HepG2 (cell line): ENCODE measurements around the gene PARP1. TPM values are rescaled to one million over a fixed set of nuclear protein-coding genes. Genes with fewer than 3 reads are reported as not detected.

Experiments used
- CHCHD3 ChIP-seq: sonication (generic); formaldehyde crosslinking; IDR thresholded peaks from 2 replicates; pipeline ENCODE4 v1.8.0; 2022; ENCODE audit warnings: mild to moderate bottlenecking, missing genetic modification reagents, moderate library complexity
- GPN1 ChIP-seq: sonication (generic); formaldehyde crosslinking; IDR thresholded peaks from 2 replicates; pipeline ENCODE4 v1.5.1; 2020; ENCODE audit warnings: missing genetic modification reagents, borderline replicate concordance
- KAT8 ChIP-seq: IDR thresholded peaks from 2 replicates; pipeline ENCODE4 v1.6.1; 2016; ENCODE audit warnings: missing genetic modification reagents, missing compliant biosample characterization
- KDM1A ChIP-seq: IDR thresholded peaks from 2 replicates; pipeline ENCODE4 v1.6.1; 2016; ENCODE audit warnings: missing compliant biosample characterization
- MED13 ChIP-seq: sonication (generic); formaldehyde crosslinking; IDR thresholded peaks from 2 replicates; pipeline ENCODE4 v1.5.0; 2020; ENCODE audit warnings: missing genetic modification reagents
- MEF2D ChIP-seq: sonication (generic); formaldehyde crosslinking; IDR thresholded peaks from 2 replicates; pipeline ENCODE4 v1.5.1; 2020; ENCODE audit warnings: mild to moderate bottlenecking, missing genetic modification reagents
- RNF2 ChIP-seq: fragments of 450-650 bp; conservative IDR thresholded peaks from 2 replicates; pipeline ENCODE4 v1.6.1; 2016; ENCODE audit warnings: low read depth
- SIN3B ChIP-seq: fragments of 150-350 bp; IDR thresholded peaks from 2 replicates; pipeline ENCODE4 v1.6.1; 2014; ENCODE audit warnings: low read length
- TGIF2 ChIP-seq: IDR thresholded peaks from 2 replicates; pipeline ENCODE4 v1.6.1; 2016; ENCODE audit warnings: control low read depth, missing compliant biosample characterization
- ZEB1 ChIP-seq: IDR thresholded peaks from 2 replicates; pipeline ENCODE4 v1.6.1; 2012; ENCODE audit warnings: mild to moderate bottlenecking, low read depth, inconsistent platforms; ENCODE audit not compliant: insufficient replicate concordance
- ZFP90 ChIP-seq: sonication (generic); formaldehyde crosslinking; IDR thresholded peaks from 2 replicates; pipeline ENCODE4 v1.8.0; 2022; ENCODE audit warnings: missing genetic modification reagents, mild to moderate bottlenecking, inconsistent platforms, borderline replicate concordance
- ZFY ChIP-seq: sonication (generic); formaldehyde crosslinking; IDR thresholded peaks from 2 replicates; pipeline ENCODE4 v1.4.0; 2020; ENCODE audit warnings: missing genetic modification reagents
- ZNF20 ChIP-seq: sonication (generic); formaldehyde crosslinking; IDR thresholded peaks from 2 replicates; pipeline ENCODE4 v1.4.0; 2020; ENCODE audit warnings: mild to moderate bottlenecking, moderate library complexity, missing genetic modification reagents
- ZNF552 ChIP-seq: sonication (generic); formaldehyde crosslinking; IDR thresholded peaks from 2 replicates; pipeline ENCODE4 v1.9.0; 2022; ENCODE audit warnings: missing genetic modification reagents, mild to moderate bottlenecking, borderline replicate concordance
- ZNF672 ChIP-seq: sonication (generic); formaldehyde crosslinking; IDR thresholded peaks from 2 replicates; pipeline ENCODE4 v1.8.1; 2022; ENCODE audit warnings: missing genetic modification reagents
- ZNF777 ChIP-seq: sonication (generic); formaldehyde crosslinking; IDR thresholded peaks from 2 replicates; pipeline ENCODE4 v1.4.0; 2020; ENCODE audit warnings: missing genetic modification reagents
- ZNF816 ChIP-seq: sonication (generic); formaldehyde crosslinking; IDR thresholded peaks from 2 replicates; pipeline ENCODE4 v1.8.0; 2022; ENCODE audit warnings: missing genetic modification reagents, mild to moderate bottlenecking, borderline replicate concordance
- polyA plus RNA-seq, 8 experiments: library from polyadenylated mRNA; depleted of rRNA in 3 of 8; stranded (reverse) in 7 of 8; unstranded in 1 of 8; fragments of >200 nt; fragmentation: Illumina TruSeq in 4 of 8; extraction: Trizol in 4 of 8; gene quantifications; 2 replicates each; pipeline versions ENCODE4 v1.2.1 to v1.2.3, GENCODE V29; 2011 to 2016; ENCODE audit warnings: low read depth in 4 of 8, missing spikeins in 1 of 8, mixed read lengths in 1 of 8; ENCODE audit not compliant: insufficient read depth in 1 of 8
- total RNA-seq, 5 experiments: library from RNA; depleted of rRNA; stranded (reverse); fragments of >200 nt; fragmentation: Illumina TruSeq; extraction: Trizol; gene quantifications; 2 replicates each; pipeline ENCODE4 v1.2.3, GENCODE V29; 2016; ENCODE audit warnings: low read depth in 1 of 5
- TF ChIP-seq, protein P1 (sequence below): IDR thresholded peaks from 2 replicates; pipeline ENCODE4 v1.6.1; 2012; ENCODE audit warnings: inconsistent platforms
- TF ChIP-seq, protein P2 (sequence below): sonication (generic); formaldehyde crosslinking; IDR thresholded peaks from 2 replicates; pipeline ENCODE4 v1.4.0; 2020; ENCODE audit warnings: missing genetic modification reagents
- TF ChIP-seq, protein P3 (sequence below): sonication (generic); formaldehyde crosslinking; conservative IDR thresholded peaks from 2 replicates; pipeline ENCODE4 v1.8.1; 2023; ENCODE audit warnings: missing genetic modification reagents
- TF ChIP-seq, protein P4 (sequence below): sonication (generic); formaldehyde crosslinking; IDR thresholded peaks from 2 replicates; pipeline ENCODE4 v1.4.0; 2020; ENCODE audit warnings: missing genetic modification reagents
- TF ChIP-seq, protein P5 (sequence below): sonication (generic); formaldehyde crosslinking; IDR thresholded peaks from 2 replicates; pipeline ENCODE4 v1.5.1; 2020; ENCODE audit warnings: mild to moderate bottlenecking, missing genetic modification reagents, moderate library complexity

Gene PARP1
- total and polyA plus RNA-seq, 2 of the 13 experiments (the other 11 are each of a cell fraction or from before 2014, with no cell fraction given) = 50.1 to 85.2 TPM

DNA sequence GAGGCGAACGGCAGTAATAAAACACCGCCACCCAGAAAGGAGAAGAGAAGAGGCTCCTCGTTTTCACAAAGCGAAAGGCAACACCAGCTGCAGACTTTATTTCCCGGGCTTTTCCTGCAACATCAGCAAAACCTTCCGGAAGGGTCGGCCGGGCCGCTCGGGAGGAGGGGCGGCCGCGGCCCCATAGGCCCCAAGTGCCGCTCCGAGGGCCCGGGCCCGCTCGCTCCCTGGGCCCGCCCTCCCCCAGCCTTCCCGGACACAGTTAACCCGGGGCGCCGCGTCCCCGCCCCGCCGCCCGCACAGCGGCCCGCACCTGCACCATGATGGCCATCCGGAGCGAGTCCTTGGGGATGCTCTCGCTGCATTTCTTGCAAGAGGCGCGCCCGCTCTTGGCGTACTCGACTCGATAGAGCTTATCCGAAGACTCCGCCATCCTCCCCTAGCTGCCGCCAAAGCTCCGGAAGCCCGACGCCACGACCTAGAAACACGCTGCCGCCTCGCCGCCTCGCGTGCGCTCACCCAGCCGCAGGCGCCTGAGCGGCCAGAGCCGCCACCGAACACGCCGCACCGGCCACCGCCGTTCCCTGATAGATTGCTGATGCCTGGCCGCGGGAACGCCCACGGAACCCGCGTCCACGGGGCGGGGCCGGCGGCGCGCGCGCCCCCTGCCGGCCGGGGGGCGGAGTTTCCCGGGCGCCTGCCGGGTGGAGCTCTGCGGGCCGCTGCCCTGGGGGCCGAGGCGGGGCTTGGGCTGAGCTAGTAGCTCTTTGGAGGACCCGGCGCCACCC, at the start of gene PARP1 (continued):
- TF ChIP-seq, protein P1, sequence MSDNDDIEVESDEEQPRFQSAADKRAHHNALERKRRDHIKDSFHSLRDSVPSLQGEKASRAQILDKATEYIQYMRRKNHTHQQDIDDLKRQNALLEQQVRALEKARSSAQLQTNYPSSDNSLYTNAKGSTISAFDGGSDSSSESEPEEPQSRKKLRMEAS = peak; percentile 85
- TF ChIP-seq GPN1 (no peak), KDM1A (CRISPR knock-in tag) (0 out of 2 replicates have a peak, but pooled peaks have one; percentile 34), ZNF816 (CRISPR knock-in tag) (peak; percentile 43; the same call in 1 of the 2 replicates), ZNF777 (peak; percentile 49), CHCHD3 (peak; percentile 64; the same call in 1 of the 2 replicates), MEF2D (CRISPR knock-in tag) (no peak), ZFY (CRISPR knock-in tag) (peak; percentile 91), ZNF20 (CRISPR knock-in tag) (no peak), ZEB1 (no peak), MED13 (CRISPR knock-in tag) (no peak), ZNF672 (no peak), SIN3B (no peak), KAT8 (CRISPR knock-in tag) (peak; percentile 72; the same call in 1 of the 2 replicates), ZNF552 (CRISPR knock-in tag) (peak; percentile 33; the same call in 1 of the 2 replicates), RNF2 (peak; percentile 89), TGIF2 (CRISPR knock-in tag) (no peak; the same call in 1 of the 2 replicates), ZFP90 (peak; percentile 44; the same call in 1 of the 2 replicates)
- TF ChIP-seq, protein P2, sequence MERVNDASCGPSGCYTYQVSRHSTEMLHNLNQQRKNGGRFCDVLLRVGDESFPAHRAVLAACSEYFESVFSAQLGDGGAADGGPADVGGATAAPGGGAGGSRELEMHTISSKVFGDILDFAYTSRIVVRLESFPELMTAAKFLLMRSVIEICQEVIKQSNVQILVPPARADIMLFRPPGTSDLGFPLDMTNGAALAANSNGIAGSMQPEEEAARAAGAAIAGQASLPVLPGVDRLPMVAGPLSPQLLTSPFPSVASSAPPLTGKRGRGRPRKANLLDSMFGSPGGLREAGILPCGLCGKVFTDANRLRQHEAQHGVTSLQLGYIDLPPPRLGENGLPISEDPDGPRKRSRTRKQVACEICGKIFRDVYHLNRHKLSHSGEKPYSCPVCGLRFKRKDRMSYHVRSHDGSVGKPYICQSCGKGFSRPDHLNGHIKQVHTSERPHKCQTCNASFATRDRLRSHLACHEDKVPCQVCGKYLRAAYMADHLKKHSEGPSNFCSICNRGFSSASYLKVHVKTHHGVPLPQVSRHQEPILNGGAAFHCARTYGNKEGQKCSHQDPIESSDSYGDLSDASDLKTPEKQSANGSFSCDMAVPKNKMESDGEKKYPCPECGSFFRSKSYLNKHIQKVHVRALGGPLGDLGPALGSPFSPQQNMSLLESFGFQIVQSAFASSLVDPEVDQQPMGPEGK (CRISPR knock-in tag) = peak; percentile 51; the same call in 1 of the 2 replicates
- TF ChIP-seq, protein P3, sequence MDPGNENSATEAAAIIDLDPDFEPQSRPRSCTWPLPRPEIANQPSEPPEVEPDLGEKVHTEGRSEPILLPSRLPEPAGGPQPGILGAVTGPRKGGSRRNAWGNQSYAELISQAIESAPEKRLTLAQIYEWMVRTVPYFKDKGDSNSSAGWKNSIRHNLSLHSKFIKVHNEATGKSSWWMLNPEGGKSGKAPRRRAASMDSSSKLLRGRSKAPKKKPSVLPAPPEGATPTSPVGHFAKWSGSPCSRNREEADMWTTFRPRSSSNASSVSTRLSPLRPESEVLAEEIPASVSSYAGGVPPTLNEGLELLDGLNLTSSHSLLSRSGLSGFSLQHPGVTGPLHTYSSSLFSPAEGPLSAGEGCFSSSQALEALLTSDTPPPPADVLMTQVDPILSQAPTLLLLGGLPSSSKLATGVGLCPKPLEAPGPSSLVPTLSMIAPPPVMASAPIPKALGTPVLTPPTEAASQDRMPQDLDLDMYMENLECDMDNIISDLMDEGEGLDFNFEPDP (CRISPR knock-in tag) = no peak
- TF ChIP-seq, protein P4, sequence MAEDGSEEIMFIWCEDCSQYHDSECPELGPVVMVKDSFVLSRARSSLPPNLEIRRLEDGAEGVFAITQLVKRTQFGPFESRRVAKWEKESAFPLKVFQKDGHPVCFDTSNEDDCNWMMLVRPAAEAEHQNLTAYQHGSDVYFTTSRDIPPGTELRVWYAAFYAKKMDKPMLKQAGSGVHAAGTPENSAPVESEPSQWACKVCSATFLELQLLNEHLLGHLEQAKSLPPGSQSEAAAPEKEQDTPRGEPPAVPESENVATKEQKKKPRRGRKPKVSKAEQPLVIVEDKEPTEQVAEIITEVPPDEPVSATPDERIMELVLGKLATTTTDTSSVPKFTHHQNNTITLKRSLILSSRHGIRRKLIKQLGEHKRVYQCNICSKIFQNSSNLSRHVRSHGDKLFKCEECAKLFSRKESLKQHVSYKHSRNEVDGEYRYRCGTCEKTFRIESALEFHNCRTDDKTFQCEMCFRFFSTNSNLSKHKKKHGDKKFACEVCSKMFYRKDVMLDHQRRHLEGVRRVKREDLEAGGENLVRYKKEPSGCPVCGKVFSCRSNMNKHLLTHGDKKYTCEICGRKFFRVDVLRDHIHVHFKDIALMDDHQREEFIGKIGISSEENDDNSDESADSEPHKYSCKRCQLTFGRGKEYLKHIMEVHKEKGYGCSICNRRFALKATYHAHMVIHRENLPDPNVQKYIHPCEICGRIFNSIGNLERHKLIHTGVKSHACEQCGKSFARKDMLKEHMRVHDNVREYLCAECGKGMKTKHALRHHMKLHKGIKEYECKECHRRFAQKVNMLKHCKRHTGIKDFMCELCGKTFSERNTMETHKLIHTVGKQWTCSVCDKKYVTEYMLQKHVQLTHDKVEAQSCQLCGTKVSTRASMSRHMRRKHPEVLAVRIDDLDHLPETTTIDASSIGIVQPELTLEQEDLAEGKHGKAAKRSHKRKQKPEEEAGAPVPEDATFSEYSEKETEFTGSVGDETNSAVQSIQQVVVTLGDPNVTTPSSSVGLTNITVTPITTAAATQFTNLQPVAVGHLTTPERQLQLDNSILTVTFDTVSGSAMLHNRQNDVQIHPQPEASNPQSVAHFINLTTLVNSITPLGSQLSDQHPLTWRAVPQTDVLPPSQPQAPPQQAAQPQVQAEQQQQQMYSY = 0 out of 2 replicates have a peak, but pooled peaks have one; percentile 39
- TF ChIP-seq, protein P5, sequence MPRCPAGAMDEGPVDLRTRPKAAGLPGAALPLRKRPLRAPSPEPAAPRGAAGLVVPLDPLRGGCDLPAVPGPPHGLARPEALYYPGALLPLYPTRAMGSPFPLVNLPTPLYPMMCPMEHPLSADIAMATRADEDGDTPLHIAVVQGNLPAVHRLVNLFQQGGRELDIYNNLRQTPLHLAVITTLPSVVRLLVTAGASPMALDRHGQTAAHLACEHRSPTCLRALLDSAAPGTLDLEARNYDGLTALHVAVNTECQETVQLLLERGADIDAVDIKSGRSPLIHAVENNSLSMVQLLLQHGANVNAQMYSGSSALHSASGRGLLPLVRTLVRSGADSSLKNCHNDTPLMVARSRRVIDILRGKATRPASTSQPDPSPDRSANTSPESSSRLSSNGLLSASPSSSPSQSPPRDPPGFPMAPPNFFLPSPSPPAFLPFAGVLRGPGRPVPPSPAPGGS (CRISPR knock-in tag) = peak; percentile 62
